Left ventricle myocardium superior (tissue), 1 donor: Measurements from ENCODE around the gene COL20A1. TPM values are rescaled to one million over a fixed set of nuclear protein-coding genes. Genes with fewer than 3 reads are reported as not detected.

Experiments
- ATAC-seq: fragments of 200-7000 bp; cut with Tn5 transposase; one replicate; pipeline ENCODE4 v1.9.1; 2020; ENCODE audit warnings: mild to moderate bottlenecking, moderate library complexity
- DNase-seq: peaks from one replicate; pipeline ENCODE4 v3.0.0-alpha.2; 2020
- intact Hi-C: fragments of 100-400 bp; cut with micrococcal nuclease; formaldehyde crosslinking; loops from one replicate; pipeline ENCODE4 v1.11.0; 2022
- total RNA-seq: library from RNA; stranded (reverse); fragmentation: NEBNext Ultra II Directional; extraction: Animal tissue kit (Norgen Biotek cat#: 25700); gene quantifications from one replicate; pipeline ENCODE4 v1.2.1, GENCODE V29; 2021
- donor health status: DM: no; HTN: yes; CAD: no; lungs with severe emphysema.

COL20A1 gene
- total RNA-seq, 1 donor from 2014 or later = not detected

- peak; percentile 90 for ATAC-seq
Measured at GRCh38 chr20:63351811-63352591, 59.0 kb downstream of the COL20A1 start.

DNA sequence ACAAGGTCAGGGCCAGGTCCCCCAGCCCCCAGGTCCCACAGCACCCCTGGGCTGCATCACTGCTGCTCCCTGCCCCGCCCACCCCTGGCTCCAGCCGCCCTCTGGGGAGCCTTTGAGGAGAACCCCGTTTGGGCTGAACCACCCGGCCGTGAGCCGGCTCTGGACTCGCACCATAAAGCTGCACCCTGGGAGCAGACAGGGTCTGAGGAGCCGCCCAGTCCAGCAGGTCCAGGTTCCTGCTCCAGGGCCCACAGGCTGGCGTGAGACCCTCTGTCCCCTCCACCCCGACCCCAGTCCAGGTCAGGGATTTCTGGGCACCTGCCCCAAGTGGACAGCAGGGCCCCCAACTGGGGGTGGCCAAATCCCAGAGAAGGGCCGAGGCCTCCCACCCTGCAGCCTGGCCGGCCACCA, 59.8 kb downstream of the COL20A1 start:
- peak; percentile 28 for DNase-seq
- no peak for ATAC-seq
- intact Hi-C loops = no loop called here

More at GRCh38 chr20:63351811-63352591, 59.0 kb downstream of the COL20A1 start:
- intact Hi-C loops = no loop called here
- DNase-seq = peak; percentile 86

GRCh38 chr20:63354636-63355350, 61.8 kb downstream of the COL20A1 start:
- intact Hi-C loops = no loop called here
- DNase-seq (peak; percentile 26), ATAC-seq (no peak)

GRCh38 chr20:63355781-63356295, 62.9 kb downstream of the COL20A1 start:
- intact Hi-C loops = no loop called here
- DNase-seq (peak; percentile 15), ATAC-seq (no peak)

DNA sequence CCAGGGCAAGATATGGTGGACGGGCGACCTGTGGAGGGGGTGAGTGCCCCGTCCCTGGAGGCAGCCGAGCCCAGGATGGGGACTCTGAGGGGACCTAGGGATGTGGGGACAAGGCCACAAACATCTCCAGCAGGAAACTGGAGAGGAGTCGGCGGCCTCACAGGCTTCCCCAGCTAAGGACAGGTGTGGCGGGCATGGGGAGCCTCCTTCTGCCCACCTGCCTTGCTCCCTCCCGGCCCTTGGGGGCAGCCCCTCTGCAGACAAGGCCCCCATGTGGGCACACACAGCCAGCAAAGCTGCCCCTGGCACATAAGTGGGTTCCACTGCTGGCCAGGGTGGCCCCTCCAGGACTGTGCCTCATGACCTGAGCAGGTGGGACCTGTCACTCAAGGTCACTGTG, 63.5 kb downstream of the COL20A1 start:
- ATAC-seq (no peak), DNase-seq (peak; percentile 16)
- intact Hi-C loops = no loop called here

DNA sequence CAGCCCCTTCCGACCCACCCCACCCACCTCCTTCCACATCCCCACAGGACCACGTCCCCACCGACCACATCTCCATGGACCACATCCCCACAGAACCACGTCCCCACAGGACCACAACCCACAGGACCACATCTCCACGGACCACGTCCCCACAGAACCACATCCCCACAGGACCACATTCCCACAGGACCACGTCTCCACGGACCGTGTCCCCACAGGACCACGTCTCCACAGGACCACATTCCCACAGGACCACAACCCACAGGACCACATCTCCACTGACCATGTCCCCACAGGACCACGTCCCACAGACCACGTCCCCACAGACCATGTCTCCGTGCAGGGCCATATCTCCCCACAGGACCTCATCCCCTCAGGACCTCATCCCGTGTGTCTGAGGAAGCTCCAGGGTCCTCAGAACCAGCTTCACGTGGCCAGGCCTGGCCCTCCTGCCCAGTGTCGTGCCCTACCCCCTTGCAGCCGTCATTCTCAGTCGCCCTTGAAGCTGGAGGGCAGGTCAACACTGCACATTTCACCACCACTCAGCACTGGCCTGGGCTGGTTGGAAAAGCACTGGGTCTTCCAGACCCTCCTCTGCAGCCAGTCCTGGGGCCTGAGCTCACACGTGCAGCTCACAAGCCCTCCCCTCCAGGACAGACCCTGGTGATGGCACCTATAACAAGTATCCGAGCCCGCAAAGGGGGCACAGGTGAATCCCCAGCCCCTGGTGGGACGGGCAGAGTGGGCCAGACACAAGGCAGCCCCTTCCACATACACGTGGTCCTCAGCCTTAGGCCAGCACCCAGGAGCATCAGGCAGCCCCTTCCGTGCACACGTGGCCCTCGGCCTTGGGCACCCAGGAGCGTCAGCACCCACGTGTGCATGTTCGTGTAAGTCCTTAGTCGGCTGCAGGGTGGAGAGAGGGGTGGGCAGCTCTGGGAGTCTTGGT, 64.2 kb downstream of the COL20A1 start:
- intact Hi-C loops = no loop called here
- DNase-seq (peak; percentile 37), ATAC-seq (peak; percentile 51)

- ATAC-seq (peak; percentile 94), DNase-seq (peak; percentile 93)
- intact Hi-C loops = no loop called here
Measured at GRCh38 chr20:63357921-63358905, 65.2 kb downstream of the COL20A1 start.

DNA sequence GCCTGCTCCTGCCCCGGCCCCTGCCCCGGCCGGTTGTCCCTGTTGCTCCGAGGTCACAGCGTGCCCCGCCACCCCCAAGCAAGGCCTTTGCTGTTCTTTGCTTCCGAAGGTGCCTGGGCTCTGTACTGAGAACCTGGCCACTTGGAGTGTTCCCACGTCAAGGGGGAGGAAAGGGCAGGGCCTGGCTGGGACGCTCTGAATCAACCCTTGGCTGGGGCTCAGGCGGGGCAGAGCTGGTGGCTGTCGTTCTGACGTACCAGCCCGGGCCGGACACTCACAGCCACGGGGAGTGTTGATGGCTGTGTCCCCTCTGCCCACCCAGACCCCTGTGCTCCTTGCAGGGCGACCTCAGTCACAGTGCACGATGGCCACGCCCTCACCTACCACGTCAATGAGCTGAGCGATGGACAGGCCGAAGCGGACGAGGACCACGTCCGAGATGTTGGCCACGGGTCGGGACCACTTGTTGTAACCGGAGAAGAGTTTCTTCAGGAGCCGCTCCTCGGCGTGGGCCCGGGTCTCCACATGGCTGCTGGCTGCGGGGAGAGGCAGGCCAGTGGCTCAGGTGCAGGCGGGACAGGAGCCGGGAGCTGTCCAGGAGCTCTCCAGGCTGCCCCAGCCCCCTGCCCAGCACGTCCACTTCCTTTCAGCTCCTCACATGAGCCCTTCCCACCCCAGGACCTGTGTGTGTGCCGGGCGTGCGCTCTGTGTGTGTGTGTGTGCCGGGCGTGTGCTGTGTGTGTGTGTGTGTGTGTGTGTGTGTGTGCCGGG, 66.4 kb downstream of the COL20A1 start:
- ATAC-seq = no peak
- intact Hi-C loops = no loop called here

GRCh38 chr20:63359937-63360849, 67.2 kb downstream of the COL20A1 start:
- ATAC-seq = no peak
- intact Hi-C loops = no loop called here
- DNase-seq = peak; percentile 32

More for the DNA sequence above, 66.4 kb downstream of the COL20A1 start:
- peak; percentile 36 for DNase-seq

DNA sequence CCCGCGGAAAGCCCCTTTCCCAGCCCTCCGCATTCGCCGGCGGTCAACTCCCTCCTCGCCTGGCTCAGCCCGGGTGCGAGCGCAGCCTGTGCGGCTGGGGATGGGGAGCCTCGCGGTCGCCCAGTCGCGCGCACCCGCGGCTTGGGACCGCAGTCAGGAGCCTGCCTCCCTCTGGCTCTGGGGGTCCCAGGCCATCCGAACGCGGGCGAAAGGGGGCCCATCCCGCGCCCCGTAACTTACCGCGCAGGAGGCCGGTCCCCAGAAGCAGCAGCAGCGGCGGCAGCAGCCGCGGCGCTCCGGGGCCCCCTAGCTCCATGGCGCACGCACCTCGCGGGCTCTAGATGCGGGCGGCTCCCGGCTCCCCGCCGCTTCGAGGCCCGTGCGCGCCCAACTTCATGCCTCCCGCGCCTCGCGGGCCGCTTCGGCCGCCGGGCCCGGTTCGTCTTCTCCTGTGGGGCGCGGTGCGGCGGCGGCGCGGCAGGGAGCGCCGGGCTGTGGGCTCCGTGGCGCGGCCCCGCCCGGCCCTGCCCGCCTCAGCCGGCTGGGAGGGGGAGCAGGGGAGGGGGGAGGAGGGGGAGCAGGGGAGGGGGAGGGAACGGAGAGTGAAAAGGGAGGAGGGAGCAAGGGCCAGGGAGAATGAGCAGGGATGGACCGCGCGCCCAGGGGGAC, 68.0 kb downstream of the COL20A1 start, which contains the start of gene CHRNA4:
TSS of gene CHRNA4 (minus strand) at position 500 of the 669 bp plus-strand sequence. CDS start at position 316, 184 bp downstream.
- intact Hi-C loops = no loop called here
- peak; percentile 32 for DNase-seq
- ATAC-seq = no peak

DNA sequence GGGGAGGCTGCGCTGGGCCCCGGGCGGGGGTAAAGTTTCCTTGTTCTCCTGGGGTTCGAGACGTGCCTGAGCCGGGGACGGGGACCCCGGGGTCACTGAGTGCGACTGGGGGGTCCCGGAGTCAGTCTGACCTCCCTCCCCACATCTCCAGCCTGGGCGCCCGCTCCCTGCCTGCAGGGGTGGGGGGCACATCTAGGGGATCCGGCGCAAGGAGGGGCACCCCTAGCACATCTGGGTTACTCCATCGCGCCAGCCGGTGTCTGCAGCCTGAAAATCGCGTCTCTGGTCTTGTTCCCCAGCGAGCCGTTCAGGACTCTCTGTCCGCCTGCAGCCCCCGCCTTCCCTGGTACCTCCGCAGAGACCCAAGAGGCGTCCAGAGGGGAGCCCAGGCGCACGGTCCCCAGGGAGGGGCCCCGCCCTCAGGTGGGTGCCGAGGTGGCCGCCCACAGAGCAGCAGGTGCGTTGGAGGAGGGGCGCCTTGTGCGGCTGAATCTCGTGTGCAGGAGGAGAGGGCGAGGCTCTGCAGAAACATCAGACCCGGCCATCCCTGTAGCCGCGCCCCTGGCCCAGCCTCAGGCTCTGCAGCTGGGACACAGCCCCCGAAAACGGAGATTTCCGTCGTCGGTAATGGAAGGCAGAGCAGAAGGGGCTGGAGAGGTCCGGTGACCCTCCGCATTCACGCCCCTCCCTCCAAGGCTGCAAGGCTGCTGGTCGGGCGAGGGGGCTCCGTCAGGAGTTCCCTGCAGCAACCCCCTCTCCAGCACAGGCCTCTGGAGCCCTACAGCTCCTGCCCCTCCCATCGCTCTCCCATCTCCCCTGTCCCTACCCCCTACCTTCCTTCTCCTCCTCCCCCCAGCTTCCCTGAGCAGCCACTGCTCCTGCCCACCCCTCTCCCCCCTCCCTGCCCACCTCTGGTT, 68.8 kb downstream of the COL20A1 start:
- DNase-seq = peak; percentile 21
- no peak for ATAC-seq
- intact Hi-C loops = no loop called here

DNA sequence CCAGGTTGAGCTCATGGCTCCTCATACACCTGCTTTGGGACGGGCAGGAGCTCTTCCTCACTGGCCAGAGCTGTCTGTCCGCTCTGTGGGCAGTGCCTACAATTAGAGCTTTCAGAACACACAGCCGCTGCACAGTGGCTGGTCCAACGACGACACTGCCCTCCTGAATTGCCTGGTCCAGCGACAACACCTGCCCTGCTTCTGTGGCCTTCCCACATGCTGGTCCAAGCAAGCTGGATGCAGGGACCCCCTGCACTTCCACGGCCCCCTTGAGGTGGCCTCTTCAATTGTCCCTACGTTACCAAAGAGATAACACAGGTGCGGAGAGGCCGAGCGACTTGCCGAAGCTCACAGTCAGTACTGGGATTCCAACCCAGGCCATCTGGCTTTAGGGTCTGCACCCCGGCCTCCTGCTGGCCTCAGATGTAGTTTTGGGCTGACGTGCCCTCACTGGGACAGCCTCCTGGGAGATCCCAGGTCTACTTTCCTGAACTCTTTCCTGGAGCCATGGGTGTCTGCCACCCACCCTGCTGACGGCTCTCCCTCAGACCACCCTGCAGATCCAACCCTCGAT, 69.5 kb downstream of the COL20A1 start:
- ATAC-seq = no peak
- DNase-seq = peak; percentile 18

GRCh38 chr20:63363013-63363957, 70.3 kb downstream of the COL20A1 start:
- ATAC-seq = no peak
- peak; percentile 21 for DNase-seq
- intact Hi-C loops = no loop called here

More for the DNA sequence above, 69.5 kb downstream of the COL20A1 start:
- intact Hi-C loops = no loop called here
